LoVo (cell line): ENCODE results near the gene LAMA5.
"Not testable (repeated sequence)": the region's sequence is repeated elsewhere in the genome, so short reads cannot be mapped to it uniquely, and the experiment has no call there.

Source experiments
- DNase-seq: peaks from one replicate; pipeline ENCODE4 v3.0.0-alpha.2; 2016; ENCODE audit warnings: low spot score

Gene LAMA5

GRCh38 chr20:62390317-62391164 lies 23.4 kb upstream of the LAMA5 start:
- DNase-seq = no peak

- DNase-seq = no peak
These were observed 22.5 kb upstream of the LAMA5 start for GRCh38 chr20:62389601-62390087.

- DNase-seq = no peak
These were observed 21.9 kb upstream of the LAMA5 start for GRCh38 chr20:62388839-62389600.

DNA sequence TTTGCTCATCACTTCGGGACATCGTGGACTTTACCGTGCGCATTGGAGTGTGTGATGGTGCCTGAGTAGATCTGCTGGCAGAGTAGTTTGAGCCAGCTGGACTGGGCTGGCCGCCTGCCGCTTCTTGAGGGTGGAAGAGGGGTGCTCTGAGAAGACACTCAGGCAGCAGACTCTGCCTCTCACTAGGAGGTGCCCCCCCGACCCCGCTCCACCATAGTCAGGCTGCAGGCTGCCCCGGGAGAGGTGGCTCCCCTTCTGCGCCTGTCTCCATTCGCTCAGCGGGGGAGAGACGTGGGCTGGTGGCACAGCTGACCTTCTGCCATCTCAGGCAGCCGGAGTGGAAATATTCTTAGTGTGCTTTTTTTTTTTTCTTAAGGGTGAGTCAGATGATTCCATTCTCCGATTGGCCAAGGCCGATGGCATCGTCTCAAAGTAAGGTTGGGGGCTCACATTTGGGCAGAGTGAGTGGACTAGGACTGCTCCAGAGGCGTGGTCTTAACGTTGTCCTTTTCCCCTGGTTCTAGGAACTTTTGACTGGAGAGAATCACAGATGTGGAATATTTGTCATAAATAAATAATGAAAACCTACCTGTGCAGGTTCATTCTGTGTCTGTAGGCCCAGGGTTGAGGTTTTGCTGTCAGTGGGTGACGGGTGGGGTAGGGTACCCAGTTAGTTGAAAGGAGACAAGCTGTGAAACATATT lies 21.0 kb upstream of the LAMA5 start:
- no peak for DNase-seq

GRCh38 chr20:62387219-62387913 lies 20.3 kb upstream of the LAMA5 start:
- DNase-seq = no peak

DNA sequence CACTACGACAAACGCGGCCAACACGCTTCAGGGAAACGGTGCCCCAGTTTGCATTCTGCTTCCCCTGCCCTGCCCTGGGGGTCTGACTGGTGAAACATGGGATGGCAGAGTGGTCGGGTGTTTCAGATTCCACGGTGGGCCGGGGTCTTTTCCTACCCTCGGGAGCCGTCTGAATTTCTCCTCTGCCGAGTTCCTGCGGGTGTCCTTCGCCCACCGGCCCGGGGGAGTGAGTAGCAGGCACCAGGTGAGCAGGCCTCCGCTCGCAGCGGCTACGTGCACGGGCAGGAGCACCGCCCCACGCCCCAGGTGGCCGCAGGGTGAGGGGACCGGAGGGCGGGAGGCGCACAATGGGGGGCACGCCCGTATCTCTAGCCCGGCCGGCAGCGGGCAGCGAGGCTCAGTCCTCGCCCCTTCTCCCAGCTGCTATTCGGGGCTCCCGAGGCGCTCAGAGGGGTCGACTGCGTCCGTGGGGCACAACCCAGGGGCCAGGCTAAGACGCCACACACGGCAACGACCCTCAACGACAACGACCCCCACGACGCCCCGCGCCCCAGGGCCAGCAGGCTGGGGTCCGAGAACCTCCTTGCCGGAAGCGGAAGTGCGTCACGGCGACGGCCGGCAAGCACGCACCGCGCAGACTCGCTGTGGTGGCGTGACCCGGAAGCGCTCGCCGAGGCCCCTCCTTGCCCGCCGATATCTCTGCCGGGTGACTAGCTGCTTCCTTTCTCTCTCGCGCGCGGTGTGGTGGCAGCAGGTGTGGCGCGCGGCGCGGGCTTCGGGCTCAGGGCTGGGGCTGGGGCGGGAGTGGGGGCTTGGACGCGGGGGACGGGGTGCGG lies 19.5 kb upstream of the LAMA5 start, which contains the start of gene RPS21:
RPS21 (plus strand) TSS at position 721 of the 836 bp plus-strand sequence. CDS start 236 bp downstream, outside the sequence.
- peak; percentile 92 for DNase-seq

- peak; percentile 63 for DNase-seq
These were observed 15.4 kb upstream of the LAMA5 start for GRCh38 chr20:62382306-62383198.

- no peak for DNase-seq
These were observed 14.7 kb upstream of the LAMA5 start for GRCh38 chr20:62381842-62382241.

- no peak for DNase-seq
These were observed 14.2 kb upstream of the LAMA5 start for GRCh38 chr20:62381202-62381797.

DNA sequence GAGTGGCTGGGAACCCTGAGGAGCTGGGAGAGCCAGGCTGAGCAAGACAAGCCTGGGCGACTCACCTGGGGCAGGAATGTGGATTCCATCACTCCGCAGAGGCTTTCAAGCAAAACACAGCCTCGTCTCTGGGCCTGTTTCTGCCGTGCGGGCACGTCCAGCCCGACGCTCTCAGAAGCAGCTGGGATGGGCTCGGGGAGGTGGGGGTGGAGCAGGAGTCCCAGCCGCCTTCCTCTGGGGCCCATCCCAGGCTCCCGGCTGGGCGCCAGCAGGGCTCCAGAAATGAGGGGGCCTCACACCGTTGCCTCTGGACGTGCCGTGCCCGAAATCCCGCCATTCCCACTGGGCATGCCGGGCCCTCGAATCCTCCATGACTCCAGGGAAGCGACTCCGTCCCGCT lies 11.1 kb upstream of the LAMA5 start:
- no peak for DNase-seq

DNA sequence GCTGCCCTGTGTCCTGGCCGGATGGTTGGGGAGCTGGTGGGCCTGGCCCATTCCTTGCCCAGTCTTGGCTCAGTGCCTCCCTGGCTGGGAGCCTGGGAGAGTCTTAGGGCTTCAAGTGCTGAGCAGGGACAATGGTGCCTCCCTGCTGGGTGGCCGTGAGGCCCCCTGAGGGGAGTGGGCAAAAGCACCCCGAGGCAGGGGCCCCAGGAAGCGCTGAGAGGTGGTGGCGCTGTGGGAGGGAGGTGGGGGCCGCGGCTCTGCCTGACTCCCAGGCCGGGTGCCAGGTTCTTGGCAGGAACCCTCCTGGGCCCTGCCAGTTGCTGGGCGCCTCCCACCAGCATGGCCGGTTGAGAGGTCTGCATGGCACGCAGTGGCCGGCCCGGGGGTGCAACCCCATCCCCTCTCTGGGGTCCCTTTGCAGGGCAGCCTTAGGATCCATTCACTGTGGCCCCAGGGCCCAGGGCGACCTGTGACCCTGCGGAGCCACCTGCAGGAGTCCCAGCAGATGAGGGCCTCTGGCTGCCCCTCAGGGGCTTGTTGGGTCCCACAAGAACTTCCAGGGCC lies 10.6 kb upstream of the LAMA5 start:
- no peak for DNase-seq

- no peak for DNase-seq
These were observed 10.0 kb upstream of the LAMA5 start for GRCh38 chr20:62377064-62377461.

DNA sequence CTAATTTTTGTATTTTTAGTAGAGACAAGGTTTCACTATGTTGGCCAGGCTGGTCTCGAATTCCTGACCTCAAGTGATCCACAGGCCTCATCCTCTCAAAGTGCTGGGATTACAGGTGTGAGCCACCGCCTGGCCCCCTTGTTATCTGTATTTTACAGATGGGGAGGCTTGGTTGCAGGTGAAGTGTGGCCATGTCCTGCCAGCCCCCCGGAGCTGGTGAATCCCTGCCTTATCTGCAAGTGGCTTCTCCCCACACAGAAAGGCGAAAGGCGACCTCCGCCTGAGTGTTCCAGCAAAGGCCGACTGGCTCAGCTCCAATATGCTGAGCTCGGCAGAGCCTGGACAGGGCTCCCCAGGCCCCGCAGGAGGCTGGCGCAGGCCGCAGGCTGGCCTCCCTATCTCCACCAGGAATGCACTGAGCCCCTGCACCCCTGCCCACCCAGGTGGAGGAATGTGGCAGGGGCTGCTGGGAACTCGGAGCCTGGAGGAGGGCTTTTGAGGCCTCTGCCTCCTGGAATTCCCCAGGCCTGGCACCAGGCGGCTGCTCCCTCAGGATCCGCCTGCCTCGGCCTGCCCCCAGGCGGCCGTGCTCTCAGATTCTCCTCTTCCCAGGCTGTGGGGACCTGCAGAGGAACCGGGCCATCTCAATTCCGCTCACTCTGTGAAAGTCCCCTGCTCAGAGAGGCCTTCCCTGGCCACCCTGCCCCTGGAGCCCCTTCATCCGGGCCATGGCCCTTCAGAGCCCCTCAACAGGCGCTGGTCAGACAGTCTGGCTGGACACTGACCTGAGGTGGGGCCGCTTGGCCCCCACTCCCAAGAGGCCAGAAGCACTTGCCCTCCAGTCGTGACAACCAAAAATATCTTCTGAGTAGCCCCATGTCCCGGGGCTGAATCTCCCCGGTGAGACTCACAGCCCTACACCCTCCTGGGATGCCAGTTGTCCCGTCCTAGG lies 9.3 kb upstream of the LAMA5 start:
- no peak for DNase-seq

- DNase-seq = no peak
These were observed 7.4 kb upstream of the LAMA5 start for GRCh38 chr20:62374331-62375152.

DNA sequence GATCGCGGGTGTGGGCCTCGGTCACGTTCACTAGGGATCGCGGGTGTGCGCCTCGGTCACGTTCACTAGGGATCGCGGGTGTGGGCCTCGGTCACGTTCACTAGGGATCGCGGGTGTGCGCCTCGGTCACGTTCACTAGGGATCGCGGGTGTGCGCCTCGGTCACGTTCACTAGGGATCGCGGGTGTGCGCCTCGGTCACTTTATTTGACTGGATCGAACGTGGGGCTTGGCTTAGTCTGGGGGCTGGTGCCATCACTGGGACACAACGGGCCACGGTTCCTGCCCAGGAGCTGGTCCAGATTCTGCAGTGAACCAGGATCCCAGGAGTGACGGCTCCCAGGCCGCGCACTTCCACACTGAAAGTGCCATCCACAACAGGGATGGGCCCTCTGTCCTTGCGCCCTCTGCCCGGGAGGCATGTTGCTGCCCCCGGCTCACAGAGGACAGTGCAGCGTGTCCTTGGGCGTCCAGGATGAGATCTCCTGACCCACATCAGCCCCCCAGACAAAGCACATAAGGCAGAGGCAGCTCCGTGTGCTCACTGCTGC lies 6.6 kb upstream of the LAMA5 start:
- DNase-seq = not testable (repeated sequence)
